SK-N-SH (cell line): ENCODE data around the gene OSBPL6. TPM values are rescaled to one million over a fixed set of nuclear protein-coding genes. Genes with fewer than 3 reads are reported as not detected.

Experiments
- CTCF ChIA-PET: fragments of 300-600, 350-600 bp; formaldehyde crosslinking; extraction: SDS; loops from one replicate; lab custom pipeline; 2021; lab: Yijun Ruan, JAX
- POLR2A ChIA-PET: fragments of 350-600 bp; sonication (Branson Sonifier 250); formaldehyde crosslinking; extraction: SDS; loops from one replicate; lab custom pipeline; 2020; ENCODE audit warnings: antibody characterized with exemption, inconsistent platforms; lab: Yijun Ruan, JAX
- DNase-seq: peaks from one replicate; pipeline ENCODE4 v3.0.0; 2012
- H2AFZ ChIP-seq: fragments of 200-600 bp; sonication (generic); 2 replicates; pipeline ENCODE4 v1.8.1; 2016; ENCODE audit warnings: antibody characterized with exemption, mild to moderate bottlenecking, low read depth
- H3F3A ChIP-seq: fragments of 200-600 bp; sonication (generic); replicated peaks from 2 replicates; pipeline ENCODE3; 2016; ENCODE audit warnings: antibody characterized with exemption, mild to moderate bottlenecking; ENCODE audit not compliant: insufficient read depth
- H3K27ac ChIP-seq, 2 experiments: fragments of 200-500 bp in 1 of 2; fragments of 200-600 bp in 1 of 2; sonication (Bioruptor generic) in 1 of 2; sonication (generic), shearing (Covaris generic) in 1 of 2; 2 replicates each; pipeline versions ENCODE4 v1.5.1 to v1.6.1; 2014 to 2016; ENCODE audit warnings: low read depth in 2 of 2, inconsistent platforms in 1 of 2, low read length in 1 of 2, mild to moderate bottlenecking in 1 of 2, mixed read lengths in 1 of 2
- H3K27me3 ChIP-seq: fragments of 200-600 bp; sonication (generic), shearing (Covaris generic); 2 replicates; pipeline ENCODE4 v1.6.1; 2016; ENCODE audit warnings: mixed run types; ENCODE audit not compliant: insufficient read depth
- H3K36me3 ChIP-seq, 2 experiments: fragments of 200-500 bp in 1 of 2; fragments of 200-600 bp in 1 of 2; sonication (Bioruptor generic) in 1 of 2; sonication (generic) in 1 of 2; replicated peaks in 1 of 2; 2 replicates each; pipeline versions ENCODE3 to v1.5.1; 2014 to 2016; ENCODE audit warnings: low read length in 1 of 2, mild to moderate bottlenecking in 1 of 2; ENCODE audit not compliant: insufficient read depth in 2 of 2, control insufficient read depth in 1 of 2
- H3K4me1 ChIP-seq, 2 experiments: fragments of 200-500 bp in 1 of 2; fragments of 200-600 bp in 1 of 2; sonication (Bioruptor generic) in 1 of 2; sonication (generic), shearing (Covaris generic) in 1 of 2; 2 replicates each; pipeline versions ENCODE4 v1.5.1 to v1.6.1; 2014 to 2016; ENCODE audit warnings: low read depth in 1 of 2, low read length in 1 of 2, mixed run types in 1 of 2; ENCODE audit not compliant: insufficient read depth in 2 of 2, control insufficient read depth in 1 of 2
- H3K4me2 ChIP-seq: fragments of 200-600 bp; sonication (generic), shearing (Covaris generic); 2 replicates; pipeline ENCODE4 v1.6.1; 2017; ENCODE audit warnings: mixed run types
- H3K4me3 ChIP-seq, 2 experiments: fragments of 200-500 bp in 1 of 2; fragments of 200-600 bp in 1 of 2; sonication (Bioruptor generic) in 1 of 2; sonication (generic), shearing (Covaris generic) in 1 of 2; 2 replicates each; pipeline versions ENCODE4 v1.5.1 to v1.8.1; 2014 to 2016; ENCODE audit warnings: low read depth in 2 of 2, inconsistent platforms in 1 of 2, low read length in 1 of 2, mild to moderate bottlenecking in 1 of 2, mixed read lengths in 1 of 2, moderate library complexity in 1 of 2
- H3K79me2 ChIP-seq: fragments of 200-600 bp; sonication (generic); 2 replicates; pipeline ENCODE4 v1.8.1; 2017; ENCODE audit warnings: mild to moderate bottlenecking; ENCODE audit not compliant: insufficient read depth
- H3K9ac ChIP-seq: fragments of 200-600 bp; sonication (generic); 2 replicates; pipeline ENCODE4 v1.6.1; 2017; ENCODE audit warnings: mixed run types
- H3K9me2 ChIP-seq: fragments of 200-600 bp; sonication (generic); 2 replicates; pipeline ENCODE4 v1.6.1; 2017; ENCODE audit warnings: mixed run types
- H3K9me3 ChIP-seq: fragments of 200-600 bp; sonication (generic); 2 replicates; pipeline ENCODE4 v1.6.1; 2017; ENCODE audit warnings: mixed run types, mild to moderate bottlenecking, moderate library complexity
- H4K20me1 ChIP-seq: fragments of 200-600 bp; sonication (generic); 2 replicates; pipeline ENCODE4 v1.6.1; 2017; ENCODE audit warnings: mild to moderate bottlenecking, mixed run types; ENCODE audit not compliant: insufficient read depth
- ELF1 ChIP-seq: IDR thresholded peaks from 2 replicates; pipeline ENCODE4 v1.4.0; 2012
- EP300 ChIP-seq, 2 experiments: IDR thresholded peaks; 2 replicates each; pipeline versions ENCODE4 v1.4.0 to v1.6.1; 2012; ENCODE audit warnings: borderline replicate concordance in 1 of 2, low read depth in 1 of 2, low read length in 1 of 2
- FOSL2 ChIP-seq: IDR thresholded peaks from 2 replicates; pipeline ENCODE4 v1.4.0; 2012; ENCODE audit warnings: low read depth, mild to moderate bottlenecking, moderate library complexity, borderline replicate concordance
- FOXM1 ChIP-seq: IDR thresholded peaks from 2 replicates; pipeline ENCODE4 v1.4.0; 2012; ENCODE audit warnings: low read depth, mild to moderate bottlenecking
- GATA2 ChIP-seq: sonication (generic); formaldehyde crosslinking; IDR thresholded peaks from 2 replicates; pipeline ENCODE4 v1.5.0; 2020; ENCODE audit warnings: mild to moderate bottlenecking, missing genetic modification reagents
- JUND ChIP-seq: IDR thresholded peaks from 2 replicates; pipeline ENCODE4 v1.4.0; 2012
- PBX3 ChIP-seq: IDR thresholded peaks from 2 replicates; pipeline ENCODE4; 2012
- REST ChIP-seq: IDR thresholded peaks from 2 replicates; pipeline ENCODE4 v1.6.1; 2012; ENCODE audit warnings: mild to moderate bottlenecking, low read depth, low read length, moderate library complexity
- RFX5 ChIP-seq: IDR thresholded peaks from 2 replicates; pipeline ENCODE4 v1.6.1; 2012; ENCODE audit warnings: mild to moderate bottlenecking, improper control_type of control experiment, low read length
- TCF12 ChIP-seq: IDR thresholded peaks from 2 replicates; pipeline ENCODE4 v1.4.0; 2012
- WGBS: methylation state at CpG from one replicate; pipeline ENCODE4 v1.1.6; 2017; ENCODE audit warnings: low lambda C conversion rate; 5-methylcytosine and 5-hydroxymethylcytosine counted together
- polyA plus RNA-seq, 3 experiments: library from polyadenylated mRNA; depleted of rRNA; stranded (reverse); fragments of >200 nt; gene quantifications; 2 replicates each; pipeline ENCODE4 v1.2.3, GENCODE V29; 2012

Gene OSBPL6
- polyA plus RNA-seq, 1 of the 3 experiments (the other 2 are of a cell fraction): 2.7 TPM

GRCh38 chr2:178234648-178235047, 40.3 kb downstream of the OSBPL6 start (continued):
- TF ChIP-seq RFX5: no peak

DNA sequence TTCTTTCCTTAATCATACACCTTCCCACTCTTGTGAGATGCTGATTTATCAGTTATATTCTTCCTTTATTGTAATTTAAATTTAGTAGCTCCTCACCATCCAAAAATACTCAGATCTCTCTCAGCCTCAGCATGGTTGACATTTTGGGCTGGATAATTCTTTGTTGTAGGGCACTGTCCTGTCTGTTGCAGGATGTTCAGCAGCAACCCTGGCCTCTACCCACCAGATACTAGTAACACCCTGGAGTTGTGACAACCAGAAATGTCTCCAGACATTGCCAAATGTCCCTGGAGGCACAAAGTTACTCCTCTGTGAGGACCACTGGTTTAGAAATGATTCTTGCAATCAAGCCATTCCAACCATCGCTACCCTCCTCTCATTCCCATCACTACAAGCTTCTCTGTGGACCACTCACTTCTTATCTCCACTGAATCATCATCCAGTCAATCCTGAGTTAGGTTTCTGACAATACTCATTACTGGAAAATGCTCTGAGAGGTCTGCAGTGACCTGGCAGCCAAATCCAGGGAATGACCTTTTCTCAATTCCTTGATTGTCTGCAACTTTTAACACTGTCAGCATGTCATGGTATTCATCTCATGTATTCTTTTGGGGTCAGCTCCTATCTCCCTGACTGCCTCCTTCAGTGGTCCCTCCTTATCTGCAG, 43.3 kb downstream of the OSBPL6 start:
- Histone ChIP-seq H3K36me3 (no peaks in the 10 kb centered on the region), H3K4me1 (peaks cover 6 to 10% of the 10 kb centered on the region in 2 experiments), H3K9ac (no peak overlapping the region), H3K9me3 (no peaks in the 10 kb centered on the region), H3K4me3 (no peak overlapping the region), H3K27me3 (no peaks in the 10 kb centered on the region), H3K9me2 (no peaks in the 10 kb centered on the region), H3K79me2 (no peaks in the 10 kb centered on the region), H3F3A (peaks cover 5% of the 10 kb centered on the region), H3K27ac (peak overlapping the region in 1 of 2 experiments; percentile 38; a peak in 1 of 4 replicates), H2AFZ (no peak overlapping the region), H4K20me1 (no peaks in the 10 kb centered on the region), H3K4me2 (no peak overlapping the region; the same call in 1 of the 2 replicates)
- 92% methylated on average over 1 of the region's 1 CpG for WGBS
- TF ChIP-seq EP300 (IDR thresholded peaks at IDR 0.05; ENCODE audit: borderline replicate concordance in 1 of 2, low read depth in 1 of 2, low read length in 1 of 2) (no peak), REST (no peak), FOXM1 (no peak)
- ChIA-PET POLR2A (no interaction called here), CTCF (interaction anchor here (0.8 kb wide), 1 partner anchor 11 kb away, joined by 3 read pairs; no protein-coding TSS in a partner anchor)
- DNase-seq: no peak

GRCh38 chr2:178238154-178238521, 43.8 kb downstream of the OSBPL6 start:
- CTCF ChIA-PET: interaction anchor here (0.8 kb wide), 1 partner anchor 12 kb away, joined by 3 read pairs; no protein-coding TSS in a partner anchor
- Histone ChIP-seq H3K4me1 (peaks cover 6 to 10% of the 10 kb centered on the region in 2 experiments), H3F3A (peaks cover 5% of the 10 kb centered on the region), H3K4me2 (no peak overlapping the region; the same call in 1 of the 2 replicates)
- TF ChIP-seq ELF1 (no peak), TCF12 (peak; percentile 32; the same call in 1 of the 2 replicates), PBX3 (peak; percentile 75), GATA2 (no peak), FOSL2 (peak; percentile 24; the same call in 1 of the 2 replicates), JUND (peak; percentile 50; the same call in 1 of the 2 replicates)
- TF ChIP-seq, all 33 proteins: peak for 4
- 50% methylated on average over 4 of the region's 4 CpGs for WGBS
- Histone ChIP-seq H3K9ac (no peak overlapping the region), H3K9me3 (no peaks in the 10 kb centered on the region), H2AFZ (no peak overlapping the region), H3K27ac (peak overlapping the region in 1 of 2 experiments; percentile 38; a peak in 1 of 4 replicates), H3K36me3 (no peaks in the 10 kb centered on the region), H3K9me2 (no peaks in the 10 kb centered on the region), H3K27me3 (no peaks in the 10 kb centered on the region), H3K4me3 (no peak overlapping the region), H4K20me1 (no peaks in the 10 kb centered on the region), H3K79me2 (no peaks in the 10 kb centered on the region)
- DNase-seq: no peak
- POLR2A ChIA-PET: no interaction called here
